ENCODE measurements around the gene FHOD3.

DNA sequence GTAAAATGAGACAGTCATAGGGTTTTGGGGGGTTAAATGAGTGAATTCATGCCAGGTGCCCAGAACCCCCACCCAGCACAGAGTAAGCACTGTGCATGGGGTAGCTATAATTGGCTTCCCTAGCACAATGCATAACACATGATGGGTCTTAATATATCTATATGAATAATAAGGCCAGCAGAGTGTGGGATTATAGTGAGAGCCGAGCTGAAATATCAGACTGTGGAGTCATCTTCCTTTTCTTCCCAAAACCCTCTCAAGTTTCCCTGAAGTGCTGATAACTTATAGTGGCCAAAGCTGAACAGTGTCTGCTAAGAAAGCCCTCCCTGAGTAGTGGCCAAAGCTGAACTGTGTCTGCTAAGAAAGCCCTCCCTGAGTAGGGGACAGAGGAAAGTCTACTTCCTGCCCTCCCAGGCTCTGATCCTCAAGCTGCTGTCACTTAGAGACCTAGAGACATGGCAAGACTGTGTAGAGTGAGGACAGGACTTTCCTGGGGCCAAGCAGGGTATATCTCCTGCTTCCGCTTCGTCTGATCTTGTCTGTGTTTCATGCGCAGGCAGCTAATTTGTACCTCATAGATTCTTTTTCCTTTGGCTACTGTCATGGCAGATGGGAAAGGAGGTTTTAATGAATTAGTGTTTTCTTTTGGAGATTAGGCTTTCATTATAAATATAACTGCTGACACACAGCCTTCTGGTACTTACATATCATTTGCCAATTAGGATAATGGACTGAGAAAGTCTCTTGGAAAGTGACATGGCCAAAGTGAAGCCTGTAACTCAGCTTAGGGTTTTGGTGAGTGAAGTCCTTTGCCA lies 94.9 kb downstream of the FHOD3 start:
- TF ChIP-seq, protein P1, sequence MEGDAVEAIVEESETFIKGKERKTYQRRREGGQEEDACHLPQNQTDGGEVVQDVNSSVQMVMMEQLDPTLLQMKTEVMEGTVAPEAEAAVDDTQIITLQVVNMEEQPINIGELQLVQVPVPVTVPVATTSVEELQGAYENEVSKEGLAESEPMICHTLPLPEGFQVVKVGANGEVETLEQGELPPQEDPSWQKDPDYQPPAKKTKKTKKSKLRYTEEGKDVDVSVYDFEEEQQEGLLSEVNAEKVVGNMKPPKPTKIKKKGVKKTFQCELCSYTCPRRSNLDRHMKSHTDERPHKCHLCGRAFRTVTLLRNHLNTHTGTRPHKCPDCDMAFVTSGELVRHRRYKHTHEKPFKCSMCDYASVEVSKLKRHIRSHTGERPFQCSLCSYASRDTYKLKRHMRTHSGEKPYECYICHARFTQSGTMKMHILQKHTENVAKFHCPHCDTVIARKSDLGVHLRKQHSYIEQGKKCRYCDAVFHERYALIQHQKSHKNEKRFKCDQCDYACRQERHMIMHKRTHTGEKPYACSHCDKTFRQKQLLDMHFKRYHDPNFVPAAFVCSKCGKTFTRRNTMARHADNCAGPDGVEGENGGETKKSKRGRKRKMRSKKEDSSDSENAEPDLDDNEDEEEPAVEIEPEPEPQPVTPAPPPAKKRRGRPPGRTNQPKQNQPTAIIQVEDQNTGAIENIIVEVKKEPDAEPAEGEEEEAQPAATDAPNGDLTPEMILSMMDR (conservative IDR thresholded peaks at IDR 0.05; ENCODE audit: low read length), result no peak
- TF ChIP-seq EZH2phosphoT487 (IDR thresholded peaks at IDR 0.05; ENCODE audit: borderline replicate concordance), result no peak
